GM23338 (cell line): ENCODE measurements around the gene MYDGF.
A peak's percentile ranks its signal among the peaks of the same experiment; 100 is the strongest.

ENCODE experiments used
- CREB1 ChIP-seq: fragments of 250-450 bp; sonication (Bioruptor Pico); IDR thresholded peaks from 2 replicates; pipeline ENCODE4 v1.5.0; 2020; ENCODE audit warnings: low read depth, mild to moderate bottlenecking, moderate library complexity
- EZH2 ChIP-seq: fragments of 200-600 bp; sonication (generic); IDR thresholded peaks from one replicate; pipeline ENCODE4 v1.8.0; 2017; ENCODE audit warnings: antibody characterized with exemption, mild to moderate bottlenecking, low read depth; ENCODE audit not compliant: unreplicated experiment
- EZH2phosphoT487 ChIP-seq: fragments of 200-600 bp; sonication (generic); IDR thresholded peaks from one replicate; pipeline ENCODE4 v1.8.1; 2018; ENCODE audit warnings: antibody characterized with exemption; ENCODE audit not compliant: unreplicated experiment
- JUNB ChIP-seq: IDR thresholded peaks from one replicate; pipeline ENCODE4 v1.6.1; 2016; ENCODE audit warnings: antibody characterized with exemption; ENCODE audit not compliant: unreplicated experiment
- TF ChIP-seq, protein P1 (sequence below), 2 experiments: fragments of 200-600 bp in 1 of 2; sonication (generic) in 1 of 2; conservative IDR thresholded peaks; 2 replicates each; pipeline versions ENCODE4 v1.5.1 to v1.6.1; 2016 to 2017; ENCODE audit warnings: antibody characterized with exemption in 2 of 2, low read depth in 2 of 2, mild to moderate bottlenecking in 2 of 2, moderate library complexity in 1 of 2

DNA sequence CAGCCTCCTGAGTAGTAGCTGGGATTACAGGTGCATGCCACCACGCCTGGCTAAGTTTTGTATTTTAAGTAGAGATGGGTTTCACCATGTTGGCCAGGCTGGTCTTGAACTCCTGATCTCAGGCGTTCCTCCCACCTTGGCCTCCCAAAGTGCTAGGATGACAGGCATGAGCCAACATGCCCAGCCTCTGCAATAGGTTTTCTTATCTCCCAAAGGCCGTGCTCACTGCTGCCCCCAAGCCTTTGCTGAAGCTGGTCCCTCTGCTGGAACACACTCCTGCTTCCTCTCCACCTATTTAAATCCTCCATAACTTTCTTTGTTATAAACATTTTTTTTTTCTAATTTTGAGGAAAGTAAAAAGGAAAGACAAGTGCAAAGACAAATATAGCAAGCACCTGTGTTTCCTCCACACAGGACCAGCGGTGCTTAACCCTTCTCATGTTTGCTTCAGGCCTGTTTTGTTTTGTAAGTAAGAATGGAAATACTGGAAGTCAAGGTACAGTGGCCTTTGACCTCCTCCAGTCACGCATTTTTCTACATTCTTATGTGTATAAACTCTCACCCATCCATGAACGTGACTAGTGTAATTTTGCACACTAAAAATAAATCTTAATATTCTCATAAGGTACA lies 45.3 kb downstream of the MYDGF start:
- TF ChIP-seq, protein P1, sequence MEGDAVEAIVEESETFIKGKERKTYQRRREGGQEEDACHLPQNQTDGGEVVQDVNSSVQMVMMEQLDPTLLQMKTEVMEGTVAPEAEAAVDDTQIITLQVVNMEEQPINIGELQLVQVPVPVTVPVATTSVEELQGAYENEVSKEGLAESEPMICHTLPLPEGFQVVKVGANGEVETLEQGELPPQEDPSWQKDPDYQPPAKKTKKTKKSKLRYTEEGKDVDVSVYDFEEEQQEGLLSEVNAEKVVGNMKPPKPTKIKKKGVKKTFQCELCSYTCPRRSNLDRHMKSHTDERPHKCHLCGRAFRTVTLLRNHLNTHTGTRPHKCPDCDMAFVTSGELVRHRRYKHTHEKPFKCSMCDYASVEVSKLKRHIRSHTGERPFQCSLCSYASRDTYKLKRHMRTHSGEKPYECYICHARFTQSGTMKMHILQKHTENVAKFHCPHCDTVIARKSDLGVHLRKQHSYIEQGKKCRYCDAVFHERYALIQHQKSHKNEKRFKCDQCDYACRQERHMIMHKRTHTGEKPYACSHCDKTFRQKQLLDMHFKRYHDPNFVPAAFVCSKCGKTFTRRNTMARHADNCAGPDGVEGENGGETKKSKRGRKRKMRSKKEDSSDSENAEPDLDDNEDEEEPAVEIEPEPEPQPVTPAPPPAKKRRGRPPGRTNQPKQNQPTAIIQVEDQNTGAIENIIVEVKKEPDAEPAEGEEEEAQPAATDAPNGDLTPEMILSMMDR (conservative IDR thresholded peaks at IDR 0.05; ENCODE audit: low read depth in 2 of 2): peak; percentile 61 to 72
- TF ChIP-seq EZH2: no peak
- no peak for TF ChIP-seq CREB1
- TF ChIP-seq JUNB: no peak
- no peak for TF ChIP-seq EZH2phosphoT487
